ENCODE measurements around the gene ZNF211. TPM values are rescaled to one million over a fixed set of nuclear protein-coding genes. Genes with fewer than 3 reads are reported as not detected.

ZNF211 gene
- total and polyA plus RNA-seq, 9 of the 15 experiments (the other 6 are each of a cell fraction or from before 2014, with no cell fraction given): 1.3 to 11.6 (median 4.5) TPM

DNA sequence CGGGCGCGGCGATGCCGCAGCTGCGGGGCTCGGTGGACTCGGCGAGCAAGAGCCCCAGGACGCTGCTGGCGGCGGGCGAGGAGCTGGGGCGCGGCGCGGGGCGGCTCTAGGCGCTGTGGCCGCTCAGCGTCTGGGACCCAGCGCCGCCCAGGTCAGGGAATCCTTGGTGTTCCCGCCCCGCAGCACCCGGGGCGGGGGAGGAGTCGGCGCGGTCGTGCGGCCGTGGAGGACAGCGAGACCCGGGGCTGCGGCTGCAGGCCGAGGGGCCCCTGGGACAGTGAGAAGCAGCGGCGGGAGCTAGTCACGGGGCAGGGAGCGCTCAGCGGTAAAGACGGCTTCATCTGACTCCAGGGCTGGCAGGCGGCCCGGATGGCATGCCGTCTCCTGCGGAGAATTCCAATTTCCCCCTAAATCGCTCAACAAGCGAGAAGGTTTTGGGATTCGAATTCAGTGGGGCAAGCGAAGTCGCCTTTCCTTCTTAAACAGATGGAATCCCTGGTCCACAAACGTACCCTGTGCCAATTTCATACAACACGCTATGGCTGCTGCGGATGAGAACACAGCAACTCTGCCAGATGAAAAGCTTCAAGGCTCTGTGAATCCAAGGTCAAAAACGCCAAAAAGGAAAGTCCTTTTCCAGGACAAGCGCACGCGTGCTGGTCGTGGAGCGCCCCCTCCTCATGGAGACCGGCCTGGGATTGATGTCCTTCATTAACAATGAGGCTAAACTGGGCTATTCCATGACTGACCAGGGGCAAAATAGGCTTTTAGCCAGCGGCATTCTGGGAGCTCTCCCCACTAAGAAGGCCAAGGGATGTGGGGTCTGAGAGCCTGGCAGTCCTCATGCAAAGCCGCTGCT, 31.5 kb downstream of the ZNF211 start:
- WGBS (ENCODE audit: insufficient coverage, low coverage, missing lambda C conversion rate): 9% methylated on average over 43 of the region's 64 CpGs
- DNase-seq (ENCODE audit: extremely low read depth in 1 of 4, low spot score in 3 of 4) (peak; percentile 52 to 65 (median 56)), ATAC-seq (peak; percentile 93), FAIRE-seq (no peak)
- Histone ChIP-seq H3K4me1 (replicated peaks in 1 of 2; ENCODE audit: control insufficient read depth in 2 of 2, insufficient read depth in 2 of 2, low read length in 2 of 2) (peaks cover 0 to 8% of the 10 kb centered on the region in 2 experiments; a peak in 3 of 5 replicates), H3K36me3 (ENCODE audit: control insufficient read depth, insufficient read depth, low read length) (no peaks in the 10 kb centered on the region), H3K9me3 (replicated peaks; ENCODE audit: control insufficient read depth, insufficient read depth, low read depth, low read length) (no peaks in the 10 kb centered on the region), H3K27ac (ENCODE audit: extremely low read depth, low read depth, low read length) (no peak overlapping the region), H3K4me3 (peak overlapping the region; percentile 37), H3K9ac (ENCODE audit: insufficient read depth in 1 of 2, low read depth in 2 of 2, low read length in 2 of 2) (peak overlapping the region in 1 of 2 experiments; percentile 76; a peak in 1 of 4 replicates), H4K20me1 (replicated peaks; ENCODE audit: control insufficient read depth, insufficient read depth, low read length) (no peaks in the 10 kb centered on the region), H3K27me3 (ENCODE audit: control insufficient read depth in 2 of 2, insufficient read depth in 2 of 2, low read length in 2 of 2) (peaks cover 12 to 20% of the 10 kb centered on the region in 2 experiments), H3K9me1 (ENCODE audit: control insufficient read depth, insufficient read depth, low read length) (no peaks in the 10 kb centered on the region), H3K79me2 (ENCODE audit: control insufficient read depth, insufficient read depth, low read length) (no peaks in the 10 kb centered on the region), H3K4me2 (ENCODE audit: insufficient read depth, low read length) (peak overlapping the region; percentile 69), H2AFZ (ENCODE audit: low read depth, low read length) (peak overlapping the region; percentile 70)
- intact Hi-C loops (cut with micrococcal nuclease) (no loop called here), in situ Hi-C loops (cut with MboI) (no loop called here)
- TF ChIP-seq ZBTB7A (IDR thresholded peaks at IDR 0.05; ENCODE audit: borderline replicate concordance, control insufficient read depth, low read depth, low read length) (peak; percentile 30; the same call in 1 of the 2 replicates), CXXC5 (CRISPR knock-in tag; IDR thresholded peaks at IDR 0.05) (peak; percentile 58; the same call in 1 of the 2 replicates), PCBP1 (IDR thresholded peaks at IDR 0.05; ENCODE audit: low read depth, low read length, poor library complexity, severe bottlenecking) (peak; percentile 74), POLR2G (IDR thresholded peaks at IDR 0.05; ENCODE audit: low read depth, low read length) (peak; percentile 34; the same call in 1 of the 2 replicates), KAT7 (CRISPR knock-in tag; IDR thresholded peaks at IDR 0.05; ENCODE audit: borderline replicate concordance) (no peak)
- TF ChIP-seq, protein P1, sequence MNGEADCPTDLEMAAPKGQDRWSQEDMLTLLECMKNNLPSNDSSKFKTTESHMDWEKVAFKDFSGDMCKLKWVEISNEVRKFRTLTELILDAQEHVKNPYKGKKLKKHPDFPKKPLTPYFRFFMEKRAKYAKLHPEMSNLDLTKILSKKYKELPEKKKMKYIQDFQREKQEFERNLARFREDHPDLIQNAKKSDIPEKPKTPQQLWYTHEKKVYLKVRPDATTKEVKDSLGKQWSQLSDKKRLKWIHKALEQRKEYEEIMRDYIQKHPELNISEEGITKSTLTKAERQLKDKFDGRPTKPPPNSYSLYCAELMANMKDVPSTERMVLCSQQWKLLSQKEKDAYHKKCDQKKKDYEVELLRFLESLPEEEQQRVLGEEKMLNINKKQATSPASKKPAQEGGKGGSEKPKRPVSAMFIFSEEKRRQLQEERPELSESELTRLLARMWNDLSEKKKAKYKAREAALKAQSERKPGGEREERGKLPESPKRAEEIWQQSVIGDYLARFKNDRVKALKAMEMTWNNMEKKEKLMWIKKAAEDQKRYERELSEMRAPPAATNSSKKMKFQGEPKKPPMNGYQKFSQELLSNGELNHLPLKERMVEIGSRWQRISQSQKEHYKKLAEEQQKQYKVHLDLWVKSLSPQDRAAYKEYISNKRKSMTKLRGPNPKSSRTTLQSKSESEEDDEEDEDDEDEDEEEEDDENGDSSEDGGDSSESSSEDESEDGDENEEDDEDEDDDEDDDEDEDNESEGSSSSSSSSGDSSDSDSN (IDR thresholded peaks at IDR 0.05; ENCODE audit: borderline replicate concordance in 1 of 2, low read depth in 2 of 2, low read length in 2 of 2): 0 out of 4 replicates have a peak, but pooled peaks of 1 of the 2 experiments have one; percentile 28
- TF ChIP-seq, protein P2, sequence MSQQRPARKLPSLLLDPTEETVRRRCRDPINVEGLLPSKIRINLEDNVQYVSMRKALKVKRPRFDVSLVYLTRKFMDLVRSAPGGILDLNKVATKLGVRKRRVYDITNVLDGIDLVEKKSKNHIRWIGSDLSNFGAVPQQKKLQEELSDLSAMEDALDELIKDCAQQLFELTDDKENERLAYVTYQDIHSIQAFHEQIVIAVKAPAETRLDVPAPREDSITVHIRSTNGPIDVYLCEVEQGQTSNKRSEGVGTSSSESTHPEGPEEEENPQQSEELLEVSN (IDR thresholded peaks at IDR 0.05; ENCODE audit: borderline replicate concordance in 1 of 2, extremely low read depth in 1 of 2, insufficient read depth in 1 of 2, insufficient read length in 1 of 2, low read depth in 1 of 2, low read length in 1 of 2, poor library complexity in 1 of 2, severe bottlenecking in 1 of 2): peak; percentile 23 to 86
- TF ChIP-seq, protein P3, sequence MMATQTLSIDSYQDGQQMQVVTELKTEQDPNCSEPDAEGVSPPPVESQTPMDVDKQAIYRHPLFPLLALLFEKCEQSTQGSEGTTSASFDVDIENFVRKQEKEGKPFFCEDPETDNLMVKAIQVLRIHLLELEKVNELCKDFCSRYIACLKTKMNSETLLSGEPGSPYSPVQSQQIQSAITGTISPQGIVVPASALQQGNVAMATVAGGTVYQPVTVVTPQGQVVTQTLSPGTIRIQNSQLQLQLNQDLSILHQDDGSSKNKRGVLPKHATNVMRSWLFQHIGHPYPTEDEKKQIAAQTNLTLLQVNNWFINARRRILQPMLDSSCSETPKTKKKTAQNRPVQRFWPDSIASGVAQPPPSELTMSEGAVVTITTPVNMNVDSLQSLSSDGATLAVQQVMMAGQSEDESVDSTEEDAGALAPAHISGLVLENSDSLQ (IDR thresholded peaks at IDR 0.05): no peak
- TF ChIP-seq, protein P4, sequence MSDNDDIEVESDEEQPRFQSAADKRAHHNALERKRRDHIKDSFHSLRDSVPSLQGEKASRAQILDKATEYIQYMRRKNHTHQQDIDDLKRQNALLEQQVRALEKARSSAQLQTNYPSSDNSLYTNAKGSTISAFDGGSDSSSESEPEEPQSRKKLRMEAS (CRISPR knock-in tag; IDR thresholded peaks at IDR 0.05): no peak
- no TSS peak for BruUV-seq (replicated peaks)
- ChIA-PET CTCF (ENCODE audit: low intra/inter-chr PET ratio) (no interaction called here), POLR2A (interaction anchor here (1.0 to 1.1 kb wide), 2 partner anchors 17 to 20 kb away, joined by 4 to 6 read pairs; partner anchors contain the start of gene ZNF551)

Measured in K562 (cell line).